Vagina (tissue), 2 donors: ENCODE data around the gene RGS6. TPM values are rescaled to one million over a fixed set of nuclear protein-coding genes. Genes with fewer than 3 reads are reported as not detected.

Source experiments
- DNase-seq, 2 donors: peaks; one replicate each; pipeline ENCODE4 v3.0.0-alpha.2; 2017; ENCODE audit errors: extremely low spot score in 2 of 2
- H3K27ac ChIP-seq: fragments of 200-600 bp; sonication (generic); one replicate; pipeline ENCODE4 v1.5.1; 2019
- H3K27me3 ChIP-seq: fragments of 200-600 bp; sonication (generic); one replicate; pipeline ENCODE4 v1.5.1; 2019
- H3K36me3 ChIP-seq, 2 donors: fragments of 200-600 bp; sonication (generic); one replicate each; pipeline ENCODE4 v1.5.1; 2017 to 2019
- H3K4me1 ChIP-seq: fragments of 200-600 bp; sonication (generic); one replicate; pipeline ENCODE4 v1.5.1; 2019
- H3K4me3 ChIP-seq, 2 donors: fragments of 200-600 bp; sonication (generic); 1 replicate in 1 of 2; 2 replicates in 1 of 2; pipeline ENCODE4 v1.5.1; 2016 to 2019
- H3K9me3 ChIP-seq: fragments of 200-600 bp; sonication (generic); one replicate; pipeline ENCODE4 v1.5.1; 2019
- POLR2A ChIP-seq, 2 donors: fragments of 450-650 bp; IDR thresholded peaks; one replicate each; pipeline ENCODE4 v1.6.1; 2017; ENCODE audit warnings: antibody characterized with exemption in 2 of 2, mild to moderate bottlenecking in 2 of 2, moderate library complexity in 2 of 2
- POLR2AphosphoS5 ChIP-seq, 2 donors: sonication (generic); formaldehyde crosslinking; IDR thresholded peaks; one replicate each; pipeline ENCODE4 v1.9.0; 2017; ENCODE audit warnings: antibody characterized with exemption in 2 of 2, mild to moderate bottlenecking in 2 of 2, low read depth in 1 of 2; ENCODE audit not compliant: insufficient read depth in 1 of 2
- intact Hi-C: fragments of 100-400 bp; cut with DNase I; formaldehyde crosslinking; loops from one replicate; pipeline ENCODE4 v1.15.1; 2023
- total RNA-seq: library from RNA; depleted of rRNA; stranded (reverse); fragments of >200 nt; gene quantifications from one replicate; pipeline ENCODE4 v1.2.3, GENCODE V29; 2016
- TF ChIP-seq, protein P1 (sequence below), 3 experiments: fragments of 450-650 bp in 2 of 3; fragments of 200-600 bp in 1 of 3; sonication (generic) in 1 of 3; IDR thresholded peaks; one replicate each; pipeline ENCODE4 v1.5.1; 2017 to 2019; ENCODE audit warnings: antibody characterized with exemption in 3 of 3, mild to moderate bottlenecking in 2 of 3, moderate library complexity in 2 of 3

The RGS6 gene
- total RNA-seq, 1 donor from 2014 or later: 2.0 TPM

DNA sequence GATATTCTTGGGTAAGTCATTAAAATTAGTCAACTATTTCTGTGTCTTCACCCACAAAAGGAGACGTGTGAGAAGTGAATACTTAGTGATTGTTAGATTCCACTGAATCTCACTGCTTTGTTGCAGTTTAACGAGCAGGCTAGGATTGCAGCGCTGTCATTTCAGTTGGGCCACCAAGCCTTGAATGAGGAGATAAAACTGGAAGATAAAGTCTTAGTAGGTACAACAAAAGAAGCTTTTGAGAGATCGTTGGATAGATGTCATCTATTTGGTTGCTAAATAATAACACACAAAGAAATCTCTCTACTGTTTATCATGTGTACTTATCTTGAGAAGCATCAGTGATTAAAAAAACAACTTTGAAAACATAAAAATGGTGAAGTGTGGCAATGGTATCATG is 132.3 kb downstream of the RGS6 start:
- intact Hi-C loops: no loop called here

DNA sequence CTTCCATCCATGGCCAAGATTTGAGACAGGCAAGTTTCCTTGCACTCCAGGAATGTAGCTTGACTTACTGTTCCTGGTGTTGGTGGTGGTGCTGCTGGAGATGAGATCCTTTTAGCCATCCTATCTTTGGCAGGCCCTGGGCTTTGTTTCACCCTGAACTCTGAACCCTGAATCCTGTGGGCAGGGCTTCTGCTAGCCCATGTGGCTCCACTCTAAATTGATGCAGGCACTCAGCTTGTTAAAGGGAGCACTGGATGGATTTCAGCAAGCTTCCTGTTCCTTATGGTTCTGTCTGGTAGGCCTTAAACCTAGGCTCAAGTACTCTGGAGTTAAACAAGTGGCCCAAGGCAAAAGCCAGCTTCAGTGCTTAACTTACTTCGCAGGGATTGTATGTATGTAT is 138.2 kb downstream of the RGS6 start:
- Histone ChIP-seq H3K4me1 (no peaks in the 10 kb centered on the region), H3K4me3 (no peak overlapping the region), H3K36me3 (no peaks in the 10 kb centered on the region), H3K9me3 (no peaks in the 10 kb centered on the region), H3K27me3 (no peaks in the 10 kb centered on the region), H3K27ac (no peak overlapping the region)
- no peak for DNase-seq
- intact Hi-C loops: no loop called here
- TF ChIP-seq POLR2A (IDR thresholded peaks at IDR 0.05) (no peak), POLR2AphosphoS5 (IDR thresholded peaks at IDR 0.05; ENCODE audit: insufficient read depth in 1 of 2, low read depth in 1 of 2) (no peak)
- TF ChIP-seq, protein P1, sequence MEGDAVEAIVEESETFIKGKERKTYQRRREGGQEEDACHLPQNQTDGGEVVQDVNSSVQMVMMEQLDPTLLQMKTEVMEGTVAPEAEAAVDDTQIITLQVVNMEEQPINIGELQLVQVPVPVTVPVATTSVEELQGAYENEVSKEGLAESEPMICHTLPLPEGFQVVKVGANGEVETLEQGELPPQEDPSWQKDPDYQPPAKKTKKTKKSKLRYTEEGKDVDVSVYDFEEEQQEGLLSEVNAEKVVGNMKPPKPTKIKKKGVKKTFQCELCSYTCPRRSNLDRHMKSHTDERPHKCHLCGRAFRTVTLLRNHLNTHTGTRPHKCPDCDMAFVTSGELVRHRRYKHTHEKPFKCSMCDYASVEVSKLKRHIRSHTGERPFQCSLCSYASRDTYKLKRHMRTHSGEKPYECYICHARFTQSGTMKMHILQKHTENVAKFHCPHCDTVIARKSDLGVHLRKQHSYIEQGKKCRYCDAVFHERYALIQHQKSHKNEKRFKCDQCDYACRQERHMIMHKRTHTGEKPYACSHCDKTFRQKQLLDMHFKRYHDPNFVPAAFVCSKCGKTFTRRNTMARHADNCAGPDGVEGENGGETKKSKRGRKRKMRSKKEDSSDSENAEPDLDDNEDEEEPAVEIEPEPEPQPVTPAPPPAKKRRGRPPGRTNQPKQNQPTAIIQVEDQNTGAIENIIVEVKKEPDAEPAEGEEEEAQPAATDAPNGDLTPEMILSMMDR (IDR thresholded peaks at IDR 0.05): no peak

More for the DNA sequence above, 132.3 kb downstream of the RGS6 start:
- Histone ChIP-seq H3K27ac (no peak overlapping the region), H3K9me3 (no peaks in the 10 kb centered on the region), H3K4me1 (no peaks in the 10 kb centered on the region), H3K27me3 (no peaks in the 10 kb centered on the region), H3K4me3 (no peak overlapping the region), H3K36me3 (no peaks in the 10 kb centered on the region)
- TF ChIP-seq, protein P1 (IDR thresholded peaks at IDR 0.05): no peak
- no peak for TF ChIP-seq POLR2A (IDR thresholded peaks at IDR 0.05)
- no peak for TF ChIP-seq POLR2AphosphoS5 (IDR thresholded peaks at IDR 0.05; ENCODE audit: insufficient read depth in 1 of 2, low read depth in 1 of 2)
- no peak for DNase-seq

DNA sequence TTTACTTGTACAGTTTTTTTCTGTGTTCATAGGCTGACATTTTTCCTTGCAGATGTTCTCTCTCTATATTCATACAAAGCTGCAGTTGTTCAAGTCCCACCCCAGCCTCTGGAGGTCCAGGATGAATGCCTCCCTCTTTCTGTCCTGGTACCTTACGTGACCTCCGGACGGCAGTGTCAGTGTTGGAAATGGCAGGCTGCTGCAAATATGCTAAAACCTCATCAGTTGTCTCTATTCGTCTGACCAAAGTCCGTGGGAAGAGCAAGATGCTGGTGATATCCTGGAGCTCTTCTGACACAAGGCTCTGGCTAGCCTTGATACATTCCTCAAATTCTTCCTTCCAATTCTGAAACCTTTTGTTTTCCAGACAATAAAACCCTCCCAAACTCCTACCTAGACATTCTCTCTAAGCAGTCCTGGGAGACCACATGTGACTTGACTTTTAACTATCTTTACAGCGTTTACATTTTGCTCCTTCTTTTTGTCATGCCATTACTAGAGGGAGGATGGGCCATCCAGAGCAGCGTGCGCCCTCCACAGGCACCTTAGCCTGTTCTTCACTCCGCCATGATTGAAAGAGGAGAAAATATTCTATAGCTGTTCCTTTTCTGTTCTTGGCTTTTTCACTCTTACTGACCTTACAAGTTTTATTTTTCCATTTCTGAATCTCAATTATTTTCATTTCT is 143.6 kb downstream of the RGS6 start:
- H3K36me3 ChIP-seq: no peaks in the 10 kb centered on the region
- no peak for DNase-seq
- H3K27ac ChIP-seq: no peak overlapping the region
- no peak overlapping the region for H3K4me3 ChIP-seq
- intact Hi-C loops: no loop called here
- H3K27me3 ChIP-seq: no peaks in the 10 kb centered on the region
- TF ChIP-seq, protein P1 (IDR thresholded peaks at IDR 0.05): no peak
- TF ChIP-seq POLR2A (IDR thresholded peaks at IDR 0.05) (no peak), POLR2AphosphoS5 (IDR thresholded peaks at IDR 0.05; ENCODE audit: insufficient read depth in 1 of 2, low read depth in 1 of 2) (no peak)
- H3K9me3 ChIP-seq: no peaks in the 10 kb centered on the region
- no peaks in the 10 kb centered on the region for H3K4me1 ChIP-seq

DNA sequence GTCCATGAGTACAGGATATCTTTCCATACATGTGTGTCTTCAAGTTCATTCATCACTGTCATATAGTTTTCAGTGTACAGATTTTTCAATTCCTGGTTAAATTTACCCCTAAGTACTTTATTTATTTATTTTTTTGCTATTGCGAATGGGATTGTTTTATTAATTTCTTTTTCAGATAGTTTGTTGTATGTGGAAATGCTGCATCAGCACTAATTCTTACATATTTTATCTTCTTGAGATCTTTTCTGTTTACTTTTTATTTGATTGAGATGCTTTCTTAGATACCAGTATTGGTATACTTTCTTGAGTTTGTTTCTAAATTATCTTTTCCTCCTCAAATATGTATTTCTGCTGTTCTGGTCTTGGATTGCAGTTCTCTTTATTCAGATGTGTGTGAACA is 148.9 kb downstream of the RGS6 start:
- Histone ChIP-seq H3K9me3 (no peaks in the 10 kb centered on the region), H3K27me3 (no peaks in the 10 kb centered on the region), H3K4me3 (no peak overlapping the region), H3K4me1 (no peaks in the 10 kb centered on the region), H3K27ac (no peak overlapping the region), H3K36me3 (no peaks in the 10 kb centered on the region)
- intact Hi-C loops: no loop called here
- no peak for DNase-seq
- TF ChIP-seq POLR2AphosphoS5 (IDR thresholded peaks at IDR 0.05; ENCODE audit: insufficient read depth in 1 of 2, low read depth in 1 of 2) (no peak), POLR2A (IDR thresholded peaks at IDR 0.05) (no peak)
- TF ChIP-seq, protein P1 (IDR thresholded peaks at IDR 0.05): no peak

DNA sequence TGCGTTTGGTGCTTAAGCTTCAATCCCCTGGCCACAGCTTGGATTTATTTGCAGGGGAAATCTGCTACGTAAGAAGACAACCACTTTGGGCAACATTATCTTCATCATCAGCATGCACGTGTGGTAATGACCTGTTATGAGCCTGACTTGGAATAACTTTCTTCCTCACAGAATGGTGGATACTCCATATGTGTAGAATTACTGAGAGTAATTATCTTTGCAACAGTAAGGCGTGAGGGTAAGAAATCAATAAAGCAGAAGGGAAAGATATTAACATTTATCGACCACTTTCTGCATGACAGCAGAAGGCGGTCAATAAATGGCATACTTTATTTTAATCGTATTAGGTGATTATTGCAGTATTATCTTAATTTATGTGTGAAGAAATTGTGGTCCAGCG is 152.7 kb downstream of the RGS6 start:
- no peaks in the 10 kb centered on the region for H3K9me3 ChIP-seq
- no peak for DNase-seq
- no peaks in the 10 kb centered on the region for H3K27me3 ChIP-seq
- intact Hi-C loops: no loop called here
- TF ChIP-seq POLR2A (IDR thresholded peaks at IDR 0.05): no peak
- TF ChIP-seq, protein P1 (IDR thresholded peaks at IDR 0.05): no peak
- no peak for TF ChIP-seq POLR2AphosphoS5 (IDR thresholded peaks at IDR 0.05; ENCODE audit: insufficient read depth in 1 of 2, low read depth in 1 of 2)
- H3K4me3 ChIP-seq: no peak overlapping the region
- no peaks in the 10 kb centered on the region for H3K36me3 ChIP-seq
- no peaks in the 10 kb centered on the region for H3K4me1 ChIP-seq
- H3K27ac ChIP-seq: no peak overlapping the region
